Neutrophil (primary cell): ENCODE measurements around the gene TFAP2A.

ENCODE experiments used
- H3K27ac ChIP-seq: fragments of 200-600 bp; sonication (generic); 2 replicates; pipeline ENCODE4 v1.5.1; 2016; ENCODE audit warnings: mild to moderate bottlenecking, moderate library complexity
- H3K27me3 ChIP-seq: fragments of 200-600 bp; sonication (generic); 2 replicates; pipeline ENCODE4 v1.6.0; 2016; ENCODE audit warnings: mild to moderate bottlenecking
- H3K36me3 ChIP-seq: fragments of 200-600 bp; sonication (generic); 2 replicates; pipeline ENCODE4 v1.5.1; 2017
- H3K4me1 ChIP-seq, 2 experiments: fragments of 200-600 bp in 1 of 2; sonication (generic) in 1 of 2; 1 replicate in 1 of 2; 2 replicates in 1 of 2; pipeline versions ENCODE4 v1.5.1 to v1.6.1; 2013 to 2016; ENCODE audit warnings: low read depth in 1 of 2, low read length in 1 of 2, mild to moderate bottlenecking in 1 of 2, moderate library complexity in 1 of 2; ENCODE audit not compliant: control insufficient read depth in 1 of 2, insufficient read depth in 1 of 2
- H3K4me3 ChIP-seq, 2 experiments: fragments of 200-600 bp in 1 of 2; sonication (generic) in 1 of 2; 1 replicate in 1 of 2; 2 replicates in 1 of 2; pipeline ENCODE4 v1.5.1; 2013 to 2016; ENCODE audit warnings: low read depth in 1 of 2, low read length in 1 of 2, mild to moderate bottlenecking in 1 of 2, moderate library complexity in 1 of 2
- H3K9me3 ChIP-seq: fragments of 200-600 bp; sonication (generic); 2 replicates; pipeline ENCODE4 v1.5.1; 2016
- CTCF ChIP-seq: fragments of 200-600 bp; sonication (generic); IDR thresholded peaks from 2 replicates; pipeline ENCODE4 v1.5.1; 2016; ENCODE audit warnings: antibody characterized with exemption

The TFAP2A gene

GRCh38 chr6:10386756-10387654, 27.9 kb downstream of the TFAP2A start:
- TF ChIP-seq CTCF: no peak
- Histone ChIP-seq H3K4me3 (no peak overlapping the region), H3K36me3 (no peaks in the 10 kb centered on the region), H3K27me3 (peaks cover 100% of the 10 kb centered on the region), H3K9me3 (no peaks in the 10 kb centered on the region), H3K27ac (no peak overlapping the region), H3K4me1 (peaks cover 0 to 4% of the 10 kb centered on the region in 2 experiments)

- TF ChIP-seq CTCF: no peak
- H3K27me3 ChIP-seq: peaks cover 100% of the 10 kb centered on the region
Measured at GRCh38 chr6:10386220-10386619, 28.7 kb downstream of the TFAP2A start.

GRCh38 chr6:10385524-10386132, 29.2 kb downstream of the TFAP2A start:
- H3K9me3 ChIP-seq: no peaks in the 10 kb centered on the region
- H3K36me3 ChIP-seq: no peaks in the 10 kb centered on the region
- no peak for TF ChIP-seq CTCF
- peaks cover 100% of the 10 kb centered on the region for H3K27me3 ChIP-seq
- peaks cover 0 to 4% of the 10 kb centered on the region in 2 experiments for H3K4me1 ChIP-seq
- no peak overlapping the region for H3K27ac ChIP-seq
- no peak overlapping the region for H3K4me3 ChIP-seq

More at GRCh38 chr6:10386220-10386619, 28.7 kb downstream of the TFAP2A start:
- Histone ChIP-seq H3K9me3 (no peaks in the 10 kb centered on the region), H3K27ac (no peak overlapping the region), H3K4me1 (peaks cover 0 to 4% of the 10 kb centered on the region in 2 experiments), H3K36me3 (no peaks in the 10 kb centered on the region), H3K4me3 (no peak overlapping the region)

- H3K4me1 ChIP-seq: peaks cover 0 to 4% of the 10 kb centered on the region in 2 experiments
- H3K27me3 ChIP-seq: peaks cover 100% of the 10 kb centered on the region
- no peaks in the 10 kb centered on the region for H3K36me3 ChIP-seq
- H3K4me3 ChIP-seq: no peak overlapping the region
- no peak for TF ChIP-seq CTCF
- H3K27ac ChIP-seq: no peak overlapping the region
- no peaks in the 10 kb centered on the region for H3K9me3 ChIP-seq
Measured at GRCh38 chr6:10384610-10385523, 30.0 kb downstream of the TFAP2A start.

- Histone ChIP-seq H3K27me3 (peaks cover 98% of the 10 kb centered on the region), H3K4me1 (peaks cover 0 to 4% of the 10 kb centered on the region in 2 experiments), H3K4me3 (no peak overlapping the region), H3K27ac (no peak overlapping the region), H3K9me3 (no peaks in the 10 kb centered on the region), H3K36me3 (no peaks in the 10 kb centered on the region)
- TF ChIP-seq CTCF: no peak
Measured at GRCh38 chr6:10384091-10384609, 30.7 kb downstream of the TFAP2A start.
